Activated B cell treated with CpG ODN at 0.5 μM for 24 hours (primary cell): ENCODE measurements around the gene TOGARAM2. TPM values are rescaled to one million over a fixed set of nuclear protein-coding genes. Genes with fewer than 3 reads are reported as not detected.

Source experiments
- ATAC-seq: fragments of 200-7000 bp; cut with Tn5 transposase; one replicate; pipeline ENCODE4 v1.10.0; 2021; ENCODE audit warnings: low read depth, mild to moderate bottlenecking, moderate library complexity
- CTCF ChIA-PET: fragments of 350-600 bp; sonication (Branson Sonifier 250); formaldehyde crosslinking; loops from one replicate; lab custom pipeline; 2021; ENCODE audit warnings: antibody characterized with exemption; lab: Charles Lee
- POLR2A ChIA-PET: fragments of 350-600 bp; sonication (Branson Sonifier 250); formaldehyde crosslinking; loops from one replicate; lab custom pipeline; 2021; ENCODE audit warnings: antibody characterized with exemption; lab: Charles Lee
- DNase-seq: peaks from one replicate; pipeline ENCODE4 v3.0.0; 2022
- H3K27ac Mint-ChIP-seq: one replicate; pipeline ENCODE4 v1.8.0; 2020; ENCODE audit warnings: mixed read lengths
- H3K27me3 Mint-ChIP-seq: one replicate; pipeline ENCODE4 v1.8.0; 2021; ENCODE audit warnings: mixed read lengths
- H3K36me3 Mint-ChIP-seq: one replicate; pipeline ENCODE4 v1.8.0; 2021; ENCODE audit warnings: low read depth, mixed read lengths
- H3K4me1 Mint-ChIP-seq: one replicate; pipeline ENCODE4 v1.8.0; 2021; ENCODE audit warnings: mixed read lengths
- H3K4me3 Mint-ChIP-seq: one replicate; pipeline ENCODE4 v1.8.0; 2020; ENCODE audit warnings: mild to moderate bottlenecking, mixed read lengths
- H3K9me3 Mint-ChIP-seq: one replicate; pipeline ENCODE4 v1.8.0; 2020; ENCODE audit warnings: mixed read lengths
- CTCF ChIP-seq: fragments of 200-600 bp; IDR thresholded peaks from one replicate; pipeline ENCODE4 v1.8.0; 2022; ENCODE audit warnings: antibody characterized with exemption, mild to moderate bottlenecking
- intact Hi-C: fragments of 100-400 bp; cut with micrococcal nuclease; formaldehyde crosslinking; loops from one replicate; pipeline ENCODE4 v1.15.1; 2024
- total RNA-seq: library from RNA; stranded (reverse); gene quantifications from 2 replicates; pipeline ENCODE4 v1.2.3, GENCODE V29; 2022

The TOGARAM2 gene
- total RNA-seq, 1 donor from 2014 or later, result not detected

- intact Hi-C loops, result no loop called here
- ChIA-PET CTCF (no interaction called here), POLR2A (no interaction called here)
- Mint-ChIP-seq H3K36me3 (no peaks in the 10 kb centered on the region), H3K27me3 (peaks cover 4% of the 10 kb centered on the region), H3K4me1 (peaks cover 26% of the 10 kb centered on the region), H3K27ac (no peak overlapping the region), H3K9me3 (no peaks in the 10 kb centered on the region), H3K4me3 (no peak overlapping the region)
- ATAC-seq (no peak), DNase-seq (no peak)
- no peak for TF ChIP-seq CTCF
These were observed 36.8 kb downstream of the TOGARAM2 start for GRCh38 chr2:29017716-29018435.

- DNase-seq, result no peak
- H3K27me3 Mint-ChIP-seq, result no peaks in the 10 kb centered on the region
- POLR2A ChIA-PET, result no interaction called here
- ATAC-seq, result no peak
- H3K4me1 Mint-ChIP-seq, result peaks cover 1% of the 10 kb centered on the region
- CTCF ChIA-PET, result no interaction called here
- TF ChIP-seq CTCF, result no peak
- H3K27ac Mint-ChIP-seq, result no peak overlapping the region
- no peaks in the 10 kb centered on the region for H3K36me3 Mint-ChIP-seq
- H3K9me3 Mint-ChIP-seq, result no peaks in the 10 kb centered on the region
- intact Hi-C loops, result no loop called here
- H3K4me3 Mint-ChIP-seq, result no peak overlapping the region
These were observed 40.8 kb downstream of the TOGARAM2 start for GRCh38 chr2:29021886-29022285.

- ATAC-seq (no peak), DNase-seq (no peak)
- Mint-ChIP-seq H3K36me3 (no peaks in the 10 kb centered on the region), H3K27ac (no peak overlapping the region), H3K4me1 (no peaks in the 10 kb centered on the region), H3K4me3 (no peak overlapping the region), H3K9me3 (no peaks in the 10 kb centered on the region), H3K27me3 (no peaks in the 10 kb centered on the region)
- ChIA-PET CTCF (no interaction called here), POLR2A (no interaction called here)
- intact Hi-C loops, result no loop called here
- no peak for TF ChIP-seq CTCF
These were observed 41.6 kb downstream of the TOGARAM2 start for GRCh38 chr2:29022679-29023078.

GRCh38 chr2:29023188-29023587, 42.1 kb downstream of the TOGARAM2 start:
- POLR2A ChIA-PET, result no interaction called here
- Mint-ChIP-seq H3K27ac (no peak overlapping the region), H3K4me3 (no peak overlapping the region), H3K27me3 (no peaks in the 10 kb centered on the region), H3K9me3 (no peaks in the 10 kb centered on the region), H3K36me3 (no peaks in the 10 kb centered on the region), H3K4me1 (no peaks in the 10 kb centered on the region)
- CTCF ChIA-PET, result no interaction called here
- TF ChIP-seq CTCF, result no peak
- ATAC-seq, result no peak
- DNase-seq, result no peak
- intact Hi-C loops, result no loop called here

- Mint-ChIP-seq H3K36me3 (no peaks in the 10 kb centered on the region), H3K4me3 (no peak overlapping the region), H3K27me3 (peaks cover 5% of the 10 kb centered on the region), H3K4me1 (no peaks in the 10 kb centered on the region), H3K27ac (no peak overlapping the region), H3K9me3 (no peaks in the 10 kb centered on the region)
- ATAC-seq, result no peak
- TF ChIP-seq CTCF, result no peak
- CTCF ChIA-PET, result no interaction called here
- DNase-seq, result no peak
- POLR2A ChIA-PET, result no interaction called here
- intact Hi-C loops, result no loop called here
These were observed 43.9 kb downstream of the TOGARAM2 start for GRCh38 chr2:29024882-29025430.
